SIG-M5 (cell line): ENCODE results near the gene LAMB1.

Experiments
- DNase-seq: peaks from one replicate; lab custom pipeline; 2025; lab: John Stamatoyannopoulos, UW

Gene LAMB1

GRCh38 chr7:108017776-108018151, 14.8 kb upstream of the LAMB1 start:
- DNase-seq = no peak

GRCh38 chr7:108016841-108017775, 14.1 kb upstream of the LAMB1 start:
- DNase-seq = no peak

- DNase-seq = no peak
These were observed 12.8 kb upstream of the LAMB1 start for GRCh38 chr7:108015740-108016139.

GRCh38 chr7:108014747-108015682, 12.1 kb upstream of the LAMB1 start:
- no peak for DNase-seq

- DNase-seq = no peak
These were observed 11.3 kb upstream of the LAMB1 start for GRCh38 chr7:108014215-108014614.

GRCh38 chr7:108012499-108013430, 9.8 kb upstream of the LAMB1 start:
- no peak for DNase-seq

- no peak for DNase-seq
These were observed 7.4 kb upstream of the LAMB1 start for GRCh38 chr7:108010377-108010776.

GRCh38 chr7:108009873-108010272, 6.9 kb upstream of the LAMB1 start:
- no peak for DNase-seq

- DNase-seq = no peak
These were observed 5.9 kb upstream of the LAMB1 start for GRCh38 chr7:108008827-108009226.

- no peak for DNase-seq
These were observed 5.3 kb upstream of the LAMB1 start for GRCh38 chr7:108008240-108008639.

GRCh38 chr7:108007762-108008161, 4.8 kb upstream of the LAMB1 start:
- DNase-seq = no peak

GRCh38 chr7:108007261-108007660, 4.3 kb upstream of the LAMB1 start:
- no peak for DNase-seq

GRCh38 chr7:108004220-108005142, 1.5 kb upstream of the LAMB1 start:
- no peak for DNase-seq

GRCh38 chr7:108003599-108003935, 606 bp upstream of the LAMB1 start:
- DNase-seq = no peak

GRCh38 chr7:108001764-108002725, 916 bp downstream of the LAMB1 start:
- no peak for DNase-seq

- DNase-seq = no peak
These were observed 1.8 kb downstream of the LAMB1 start for GRCh38 chr7:108000875-108001763.

GRCh38 chr7:107999779-108000560, 3.0 kb downstream of the LAMB1 start:
- no peak for DNase-seq
